ENCODE data around the gene DGKB.
A peak's percentile ranks its signal among the peaks of the same experiment; 100 is the strongest.

DGKB gene

GRCh38 chr7:14902589-14903067, at the start of gene DGKB:
DGKB (minus strand) TSS chr7:14902751.
- peak; percentile 60 for DNase-seq

GRCh38 chr7:14950013-14950412, 47.5 kb upstream of the DGKB start:
- no peak for DNase-seq

DNA sequence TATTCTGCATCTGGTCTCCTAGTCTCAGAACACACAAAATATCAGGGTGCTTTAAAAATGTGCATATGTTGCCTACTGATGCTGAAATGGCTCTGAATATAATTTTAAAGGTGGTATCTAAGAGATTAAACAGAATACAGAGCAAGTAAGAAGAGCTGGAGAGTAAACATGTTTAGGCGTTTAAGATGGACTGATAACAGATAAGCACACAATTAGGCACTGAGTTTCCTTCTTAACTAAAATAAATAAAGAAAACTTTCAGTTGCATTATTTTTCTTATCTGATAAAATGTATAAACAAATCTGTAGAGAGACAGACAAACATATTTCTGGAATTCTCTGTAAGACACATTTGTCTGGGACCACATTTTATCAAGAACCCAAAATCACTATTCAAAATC, 35.6 kb upstream of the DGKB start:
- DNase-seq, result no peak

GRCh38 chr7:14937581-14937980, 35.0 kb upstream of the DGKB start:
- no peak for DNase-seq

DNA sequence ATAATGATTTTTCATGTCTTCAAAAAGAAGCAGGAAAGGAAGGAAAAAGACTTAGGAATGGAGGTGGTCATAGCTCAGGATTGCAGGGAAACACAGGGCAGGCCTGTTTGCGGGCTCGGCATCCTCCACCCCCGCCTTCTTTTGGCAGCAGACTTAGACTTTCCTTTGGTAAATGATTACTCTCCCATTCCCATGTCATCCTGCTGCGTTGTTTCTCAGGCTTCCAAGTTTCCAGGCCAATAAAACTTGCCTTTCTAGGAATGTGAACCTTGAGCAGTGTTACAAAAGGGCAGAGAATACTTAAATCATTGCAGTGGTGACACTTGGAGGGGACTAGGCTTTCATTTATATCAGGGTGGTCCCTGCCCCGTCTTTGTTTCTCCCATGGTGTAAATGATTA, 34.0 kb upstream of the DGKB start:
- DNase-seq, result no peak

- no peak for DNase-seq
These were observed 32.3 kb upstream of the DGKB start for GRCh38 chr7:14934839-14935238.

GRCh38 chr7:14931511-14932215, 29.1 kb upstream of the DGKB start:
- DNase-seq, result no peak

DNA sequence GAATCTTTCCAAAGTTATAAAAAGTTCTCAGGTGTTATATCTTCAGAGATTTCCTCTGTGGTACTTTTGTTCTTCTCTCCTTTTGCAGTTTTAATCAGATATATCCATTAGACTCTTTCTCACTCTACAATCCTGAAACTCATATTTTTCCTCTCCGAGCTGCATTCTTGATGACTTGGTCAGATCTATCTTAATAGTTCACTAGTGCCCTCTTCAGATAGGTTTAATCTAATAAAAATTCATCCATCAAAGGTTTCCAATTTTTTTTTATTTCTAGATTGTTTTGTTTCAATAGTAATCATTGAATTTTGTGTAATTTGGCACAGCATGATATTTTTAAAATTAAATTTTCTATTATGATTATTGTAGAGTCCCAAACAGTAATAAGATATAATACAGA, 21.8 kb upstream of the DGKB start:
- DNase-seq, result no peak

DNA sequence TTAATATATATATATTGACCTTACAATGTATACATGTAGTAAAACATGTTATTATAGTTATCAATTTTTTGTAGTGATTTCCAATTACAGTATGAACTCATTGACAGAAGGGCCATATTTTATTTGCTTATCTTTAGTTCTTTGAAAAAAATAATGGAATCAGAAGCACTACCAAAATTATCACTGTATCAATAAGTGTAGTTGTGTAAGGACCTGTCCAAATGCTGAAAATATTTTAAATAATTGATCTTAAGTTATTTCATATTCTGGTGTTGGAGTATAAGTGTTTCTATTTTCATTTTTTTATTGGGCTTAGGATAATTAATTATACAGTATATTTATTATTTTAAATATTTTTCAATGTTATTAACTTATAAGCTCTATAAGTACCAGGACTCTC, 8.5 kb upstream of the DGKB start:
- DNase-seq, result no peak

GRCh38 chr7:14908697-14909096, 6.1 kb upstream of the DGKB start:
- DNase-seq, result no peak

DNA sequence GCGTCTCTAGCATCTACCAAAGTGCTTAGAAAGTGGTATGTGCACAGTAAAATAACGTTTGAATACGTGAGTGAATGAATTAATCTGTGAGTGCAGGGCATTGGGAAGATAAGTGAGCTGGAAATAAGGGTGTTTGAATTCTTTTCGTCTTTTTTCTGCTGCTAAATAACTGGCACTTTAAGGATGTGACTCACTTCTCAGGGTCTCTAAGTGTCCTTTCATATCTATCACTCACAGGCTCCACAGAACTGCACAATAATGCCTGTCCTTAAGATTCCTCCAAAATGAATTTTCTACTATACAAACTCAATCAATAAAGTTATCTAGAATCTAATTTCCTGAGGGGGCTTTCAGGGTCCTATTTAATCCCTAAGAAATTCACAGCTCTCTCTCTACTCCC, 3.2 kb upstream of the DGKB start:
- no peak for DNase-seq

DNA sequence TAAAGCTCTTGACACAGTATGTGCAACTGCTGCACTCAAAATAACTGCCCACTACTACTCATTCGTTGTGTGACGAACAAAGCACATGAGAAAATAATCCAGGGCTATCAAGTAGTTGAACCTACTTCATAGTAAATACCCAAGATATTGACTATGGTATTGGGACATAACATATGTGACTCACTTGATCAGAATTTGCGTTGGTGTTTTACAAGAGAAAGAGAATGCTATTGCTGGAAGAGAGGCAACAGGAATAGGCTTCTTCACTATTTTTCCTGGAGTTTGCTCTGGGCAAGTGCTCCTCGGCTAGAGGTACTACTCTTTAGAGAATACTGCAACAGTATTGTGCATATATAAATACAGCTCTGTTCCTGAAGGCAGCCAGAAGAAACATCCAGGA, 2.5 kb downstream of the DGKB start:
- no peak for DNase-seq

DNA sequence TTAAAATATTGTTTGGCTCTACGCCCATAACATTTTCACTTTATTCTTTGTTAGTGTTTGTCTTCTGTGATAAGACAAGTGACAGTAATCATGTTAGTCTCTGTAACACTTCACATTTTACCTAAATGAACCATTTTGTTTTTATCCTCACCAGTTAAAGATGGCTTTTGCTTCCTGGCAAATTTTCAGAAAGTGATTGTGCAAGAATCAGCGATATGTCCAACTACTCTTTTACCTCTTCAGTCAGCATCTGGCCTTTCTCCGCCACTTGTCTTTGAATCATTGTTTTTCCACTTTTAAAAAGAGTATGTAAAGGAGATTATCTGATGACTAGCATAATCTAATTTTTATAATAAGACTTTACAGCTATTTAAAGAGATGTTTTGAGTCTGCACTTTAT, 3.5 kb downstream of the DGKB start:
- peak; percentile 14 for DNase-seq

DNA sequence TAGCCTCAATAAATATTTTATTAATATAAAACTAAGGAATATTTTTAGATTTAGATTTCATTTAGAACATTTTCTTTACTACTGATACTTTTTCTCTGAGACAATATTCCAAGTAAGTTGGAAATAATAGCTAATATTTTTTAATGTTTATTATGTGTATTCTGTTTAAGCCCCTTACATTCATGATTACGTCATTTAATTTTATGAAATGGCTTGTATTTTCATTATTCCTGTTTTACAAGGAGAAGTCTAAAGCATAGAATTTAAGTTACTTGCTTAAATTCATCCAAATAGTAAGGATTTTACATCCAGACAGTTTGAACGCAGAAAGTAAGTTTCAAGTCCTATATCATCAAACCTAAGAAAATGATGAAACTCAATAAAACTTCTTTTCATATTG, 6.1 kb downstream of the DGKB start:
- DNase-seq, result no peak

DNA sequence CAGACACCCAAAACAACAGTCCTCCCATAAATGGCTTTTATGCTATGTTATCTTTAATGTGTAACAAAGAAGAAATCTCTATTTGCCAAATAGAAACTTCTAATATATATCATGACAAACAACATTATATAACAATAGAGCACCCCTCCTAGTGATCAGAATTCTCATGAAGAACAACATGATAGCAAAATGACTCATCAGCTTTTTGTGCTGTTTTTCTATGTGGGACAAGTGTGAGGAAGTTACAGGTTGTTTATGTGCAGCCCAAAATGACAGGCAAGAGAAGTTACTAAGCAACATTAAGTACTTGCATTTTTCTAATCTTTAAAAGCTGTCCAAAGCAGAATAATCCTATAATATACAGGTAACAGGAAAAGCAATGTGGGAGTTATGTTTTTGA, 7.7 kb downstream of the DGKB start:
- no peak for DNase-seq

GRCh38 chr7:14892961-14893360, 9.6 kb downstream of the DGKB start:
- no peak for DNase-seq

- DNase-seq, result no peak
These were observed 11.3 kb downstream of the DGKB start for GRCh38 chr7:14891289-14891688.

GRCh38 chr7:14888962-14889361, 13.6 kb downstream of the DGKB start:
- no peak for DNase-seq

DNA sequence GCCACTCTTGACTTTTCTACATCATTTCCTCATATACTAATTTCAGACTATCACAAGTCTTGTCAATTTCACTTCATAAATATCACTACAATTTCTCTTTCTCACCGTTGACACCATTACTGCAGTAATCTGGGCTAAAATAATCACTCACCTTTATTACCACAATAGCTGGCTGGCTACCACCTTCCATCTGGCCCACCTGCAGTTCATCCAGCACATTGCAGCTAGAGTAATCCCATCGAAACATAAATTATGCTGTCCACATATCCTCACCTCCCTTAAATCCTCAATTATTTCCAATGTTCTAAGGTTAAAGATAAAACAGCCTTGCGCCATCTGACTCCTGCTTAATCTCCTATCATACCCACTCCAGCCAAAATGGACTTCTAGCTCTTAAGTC, 16.0 kb downstream of the DGKB start:
- DNase-seq, result no peak

DNA sequence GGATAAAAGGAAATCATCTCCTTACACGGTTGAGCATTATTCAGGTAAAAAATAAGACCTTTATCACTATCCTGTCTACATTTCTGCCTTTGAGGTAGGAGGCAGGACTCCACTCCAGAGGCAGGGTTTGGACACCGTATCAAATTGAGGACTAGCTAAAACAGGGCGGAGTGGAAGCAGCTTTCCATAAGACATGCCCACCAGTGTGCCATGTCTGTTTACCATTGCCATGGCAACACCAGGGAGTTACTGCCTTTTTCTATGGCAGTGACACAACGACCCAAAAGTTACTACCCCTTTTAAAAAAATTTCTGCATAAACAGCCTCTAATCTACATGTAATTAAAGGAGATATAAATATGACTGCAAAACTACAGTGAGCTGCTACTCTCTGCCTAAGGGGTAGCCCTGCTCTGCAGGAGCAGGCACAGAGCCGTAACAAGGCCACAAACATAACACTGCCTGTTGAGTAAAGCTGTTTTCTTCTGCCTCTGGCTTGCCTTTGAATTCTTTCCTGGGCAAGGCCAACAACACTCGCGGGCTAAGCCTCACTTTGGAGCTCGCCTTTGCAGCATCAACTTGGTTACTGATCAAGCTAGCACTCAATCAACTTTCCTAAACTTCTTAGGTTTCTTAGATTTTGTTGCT, 26.5 kb downstream of the DGKB start:
- DNase-seq, result no peak

GRCh38 chr7:14871880-14872279, 30.7 kb downstream of the DGKB start:
- no peak for DNase-seq

- DNase-seq, result no peak
These were observed 32.2 kb downstream of the DGKB start for GRCh38 chr7:14870394-14870793.

DNA sequence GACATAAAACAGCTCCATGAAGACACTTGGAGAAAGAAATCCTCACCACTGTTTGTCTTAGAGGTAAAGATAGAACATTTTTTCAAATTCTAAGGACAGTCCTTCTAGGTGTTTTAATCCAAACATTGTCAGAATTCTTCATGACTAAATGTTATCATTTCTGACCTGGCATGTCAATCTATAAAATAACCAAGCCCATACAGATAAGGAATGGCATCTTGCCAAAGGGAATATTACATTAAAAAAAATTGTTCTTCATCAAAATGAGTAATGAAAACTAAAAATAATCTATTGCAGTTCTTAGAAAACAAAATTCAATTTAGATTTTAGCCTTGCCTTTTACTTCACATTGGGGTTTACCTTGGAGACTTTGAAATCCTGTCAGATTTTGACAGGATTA, 33.6 kb downstream of the DGKB start:
- DNase-seq, result no peak

DNA sequence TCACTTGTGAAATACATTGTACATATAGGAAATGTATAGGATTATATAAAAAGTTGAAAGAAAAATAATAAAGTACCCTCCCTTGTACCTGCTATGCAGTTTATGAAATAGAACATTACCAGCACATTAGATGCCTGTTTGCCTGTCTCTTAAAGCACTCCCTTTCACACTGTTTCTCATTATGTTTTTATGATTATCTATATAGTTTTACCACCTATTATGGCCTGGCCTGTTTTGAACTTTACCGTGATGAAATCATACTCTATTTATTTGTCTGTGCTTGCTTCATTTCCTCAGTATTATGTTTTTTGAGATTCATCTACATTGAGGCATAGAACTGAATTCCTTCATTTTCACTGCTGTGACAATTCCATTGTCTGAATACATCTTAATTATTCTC, 41.1 kb downstream of the DGKB start:
- no peak for DNase-seq

DNA sequence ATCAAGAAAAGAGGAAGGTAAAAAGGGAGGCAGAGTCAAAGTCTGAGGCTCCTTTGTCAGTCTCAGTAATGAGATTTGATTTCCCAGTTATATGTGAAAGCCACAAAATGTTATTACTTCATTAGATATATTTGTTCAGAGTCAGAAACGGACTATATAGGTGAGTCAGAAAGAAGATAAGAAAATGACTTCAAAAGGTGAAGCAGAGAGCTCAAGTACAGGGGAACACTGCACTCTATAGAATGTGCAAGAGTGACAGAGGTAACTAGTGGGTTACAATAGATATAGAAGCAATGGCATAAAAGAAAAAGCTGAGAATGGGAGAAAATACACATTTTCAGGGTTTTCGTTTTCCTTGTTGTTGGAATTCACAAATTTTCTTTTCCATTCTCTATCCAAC, 43.3 kb downstream of the DGKB start:
- no peak for DNase-seq

All from NCI-H774 (cell line).